HEK293T (cell line): ENCODE measurements around the gene CCN5.

ENCODE experiments used
- ARNT ChIP-seq: fragments of 450-650 bp; IDR thresholded peaks from 2 replicates; pipeline ENCODE4 v1.6.1; 2017; ENCODE audit warnings: mild to moderate bottlenecking
- BHLHE40 ChIP-seq: fragments of 450-650 bp; IDR thresholded peaks from 2 replicates; pipeline ENCODE4 v1.6.1; 2016; ENCODE audit warnings: mild to moderate bottlenecking, moderate library complexity, borderline replicate concordance
- FOXA1 ChIP-seq: fragments of 450-650 bp; IDR thresholded peaks from 2 replicates; pipeline ENCODE4 v1.6.1; 2016; ENCODE audit warnings: mild to moderate bottlenecking
- FOXM1 ChIP-seq: fragments of 450-650 bp; IDR thresholded peaks from 2 replicates; pipeline ENCODE4 v1.6.1; 2017; ENCODE audit warnings: mild to moderate bottlenecking, borderline replicate concordance
- LEF1 ChIP-seq: fragments of 450-650 bp; IDR thresholded peaks from 2 replicates; pipeline ENCODE4 v1.6.1; 2017; ENCODE audit warnings: mild to moderate bottlenecking, borderline replicate concordance
- SUZ12 ChIP-seq: fragments of 450-650 bp; IDR thresholded peaks from 2 replicates; pipeline ENCODE4 v1.6.1; 2016; ENCODE audit warnings: mild to moderate bottlenecking

DNA sequence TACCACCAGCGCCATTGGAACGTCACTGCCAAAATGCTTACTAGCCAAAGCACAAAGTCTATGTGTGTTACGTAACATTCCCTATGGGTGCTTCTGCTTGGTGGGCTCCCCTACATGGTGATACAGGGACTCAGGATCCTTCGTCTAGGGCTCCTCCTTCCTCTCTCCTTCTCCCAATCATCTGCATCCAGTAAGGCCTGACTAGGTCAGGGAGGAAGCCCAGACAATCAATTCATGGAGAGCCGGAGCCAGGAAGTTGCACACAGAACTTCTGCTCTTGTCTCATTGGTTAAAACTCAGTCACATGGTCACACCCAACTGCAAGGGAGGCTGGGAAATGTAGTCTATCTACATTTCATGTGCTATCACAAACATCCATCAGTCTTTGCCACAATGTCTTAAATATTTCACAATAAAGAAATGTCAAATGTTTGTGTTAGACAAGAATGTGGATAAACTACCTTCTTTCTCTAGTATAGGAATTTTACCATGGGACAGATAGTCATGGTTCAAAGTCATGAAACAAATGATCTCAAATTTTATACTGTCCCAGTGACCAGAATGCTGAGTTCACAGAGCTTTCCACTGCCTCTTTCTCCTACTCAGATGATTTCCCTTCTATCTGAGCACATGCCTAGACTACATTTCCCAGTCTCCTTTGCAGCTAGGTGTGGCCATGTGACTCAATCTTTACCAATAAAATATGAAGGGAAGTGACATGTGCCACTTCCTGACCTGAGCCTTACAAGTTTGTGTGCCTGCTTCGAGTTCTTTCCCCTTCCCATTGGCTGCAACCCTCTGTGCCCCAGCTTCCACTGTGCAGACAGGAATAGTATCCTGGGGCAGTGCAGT lies 21.2 kb downstream of the CCN5 start:
- TF ChIP-seq FOXA1 (no peak), LEF1 (no peak), FOXM1 (no peak), ARNT (no peak), BHLHE40 (no peak), SUZ12 (no peak)
